Measurements from ENCODE around the gene PLEKHG5.

- TF ChIP-seq, protein P1, sequence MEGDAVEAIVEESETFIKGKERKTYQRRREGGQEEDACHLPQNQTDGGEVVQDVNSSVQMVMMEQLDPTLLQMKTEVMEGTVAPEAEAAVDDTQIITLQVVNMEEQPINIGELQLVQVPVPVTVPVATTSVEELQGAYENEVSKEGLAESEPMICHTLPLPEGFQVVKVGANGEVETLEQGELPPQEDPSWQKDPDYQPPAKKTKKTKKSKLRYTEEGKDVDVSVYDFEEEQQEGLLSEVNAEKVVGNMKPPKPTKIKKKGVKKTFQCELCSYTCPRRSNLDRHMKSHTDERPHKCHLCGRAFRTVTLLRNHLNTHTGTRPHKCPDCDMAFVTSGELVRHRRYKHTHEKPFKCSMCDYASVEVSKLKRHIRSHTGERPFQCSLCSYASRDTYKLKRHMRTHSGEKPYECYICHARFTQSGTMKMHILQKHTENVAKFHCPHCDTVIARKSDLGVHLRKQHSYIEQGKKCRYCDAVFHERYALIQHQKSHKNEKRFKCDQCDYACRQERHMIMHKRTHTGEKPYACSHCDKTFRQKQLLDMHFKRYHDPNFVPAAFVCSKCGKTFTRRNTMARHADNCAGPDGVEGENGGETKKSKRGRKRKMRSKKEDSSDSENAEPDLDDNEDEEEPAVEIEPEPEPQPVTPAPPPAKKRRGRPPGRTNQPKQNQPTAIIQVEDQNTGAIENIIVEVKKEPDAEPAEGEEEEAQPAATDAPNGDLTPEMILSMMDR (conservative IDR thresholded peaks at IDR 0.05; ENCODE audit: low read depth, low read length): no peak
- peak; percentile 85 for TF ChIP-seq EZH2 (IDR thresholded peaks at IDR 0.05; ENCODE audit: borderline replicate concordance, low read depth, low read length, poor library complexity, severe bottlenecking)
Observed at GRCh38 chr1:6419804-6420453, 71.5 kb downstream of the PLEKHG5 start, which contains the start of gene HES2.
